GM18508 (cell line): ENCODE data around the gene CNOT8.
"Not testable (repeated sequence)": the region's sequence is repeated elsewhere in the genome, so short reads cannot be mapped to it uniquely, and the experiment has no call there.

Source experiments
- ATAC-seq: cut with Tn5 transposase; IDR thresholded peaks from one replicate; pipeline ENCODE4 v1.9.1; 2021; ENCODE audit warnings: moderate number of reproducible peaks; ENCODE audit not compliant: insufficient read depth, unreplicated experiment

CNOT8 gene

GRCh38 chr5:154858297-154858971, at the start of gene CNOT8:
TSS of gene CNOT8 (plus strand) at chr5:154858627. CDS start at chr5:154863279, 4,652 bp downstream.
- ATAC-seq, result peak; percentile 59

DNA sequence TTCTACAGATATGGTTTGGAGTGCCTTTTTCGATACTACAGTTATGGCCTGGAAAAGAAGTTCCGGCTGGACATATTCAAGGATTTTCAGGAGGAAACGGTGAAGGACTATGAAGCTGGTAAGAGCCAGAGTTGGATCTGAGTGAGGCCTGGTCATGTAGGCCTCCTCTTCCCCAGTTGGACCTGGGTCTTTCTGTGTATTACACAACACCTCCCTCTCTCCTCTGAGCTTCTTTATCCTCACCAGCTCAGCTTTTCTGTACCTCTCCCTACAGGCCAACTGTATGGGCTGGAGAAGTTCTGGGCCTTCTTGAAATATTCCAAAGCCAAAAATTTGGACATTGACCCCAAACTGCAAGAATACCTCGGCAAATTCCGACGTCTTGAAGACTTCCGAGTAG, 47.2 kb upstream of the CNOT8 start:
- ATAC-seq, result no peak

DNA sequence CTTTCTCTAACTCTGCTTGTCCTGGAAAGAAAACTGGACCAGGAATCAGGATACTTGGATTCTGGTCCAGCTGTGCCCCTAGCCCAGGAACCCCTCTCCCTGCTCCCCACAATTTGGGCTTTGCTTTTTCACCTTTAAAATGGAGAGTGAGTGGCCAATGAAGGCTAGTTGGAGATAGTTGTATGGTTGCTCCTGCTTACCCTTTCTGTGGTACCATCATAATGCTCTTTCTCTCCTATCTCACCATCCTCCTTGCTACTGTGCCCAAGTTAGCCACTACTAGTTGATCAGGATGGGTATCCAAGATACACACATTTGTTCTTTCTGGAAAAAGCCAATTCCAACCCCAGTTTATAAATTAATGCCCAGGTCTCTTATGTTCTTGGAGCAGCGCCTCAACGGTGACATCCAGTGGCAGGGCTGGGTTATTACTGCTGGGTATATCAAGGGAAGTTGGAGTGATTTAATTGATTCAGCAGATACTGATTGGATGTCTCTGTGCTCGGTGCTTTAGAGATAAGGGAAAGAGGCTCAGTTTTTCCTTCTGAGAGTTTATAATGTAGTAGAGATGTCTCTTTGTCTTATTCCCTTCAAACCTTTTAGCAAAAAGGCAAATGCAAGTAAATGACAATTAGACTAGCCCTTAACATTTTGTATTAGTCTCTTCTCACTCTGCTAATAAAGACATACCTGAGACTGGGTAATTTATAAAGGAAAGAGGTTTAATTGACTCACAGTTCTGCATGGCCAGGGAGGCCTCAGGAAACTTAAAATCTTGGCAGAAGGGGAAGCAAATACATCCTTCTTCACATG, 46.6 kb upstream of the CNOT8 start:
- ATAC-seq, result peak; percentile 56

DNA sequence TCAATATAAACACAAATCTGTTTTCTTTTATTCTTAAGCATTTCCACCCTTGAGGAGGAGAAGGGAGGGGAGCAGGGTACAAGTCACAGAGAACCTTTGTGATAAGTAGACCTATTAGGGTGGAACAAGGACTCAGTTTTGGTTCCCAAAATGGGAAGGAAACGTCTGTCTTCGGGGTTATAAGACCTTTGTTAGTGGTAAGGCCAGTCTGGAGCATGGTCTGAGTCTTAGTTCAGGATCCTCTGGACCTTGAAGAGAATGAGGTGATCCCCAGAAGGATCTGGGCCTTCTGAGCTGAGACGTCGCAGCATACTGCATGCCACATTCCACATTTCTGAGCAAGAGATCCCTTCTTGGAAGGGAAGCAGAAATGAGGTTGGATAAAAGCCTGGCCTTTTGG, 45.3 kb upstream of the CNOT8 start:
- ATAC-seq, result no peak

DNA sequence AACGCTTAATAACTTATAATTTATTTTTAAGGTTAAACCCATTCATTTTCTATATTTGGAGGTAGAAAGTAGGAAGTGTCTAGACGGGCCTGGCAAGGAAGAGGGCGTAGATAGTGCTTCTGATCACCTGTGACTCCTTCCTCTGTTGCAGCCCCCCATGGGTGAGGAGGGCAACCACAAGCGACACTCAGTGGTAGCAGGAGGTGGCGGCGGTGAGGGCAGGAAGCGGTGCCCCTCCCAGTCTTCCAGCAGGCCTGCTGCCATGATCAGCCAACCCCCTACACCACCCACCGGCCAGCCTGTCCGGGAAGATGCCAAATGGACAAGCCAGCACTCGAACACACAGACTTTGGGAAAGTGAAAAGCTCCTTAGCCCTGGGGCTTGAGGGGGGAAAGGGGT, 44.7 kb upstream of the CNOT8 start:
- ATAC-seq, result no peak

GRCh38 chr5:154815025-154815424, 43.4 kb upstream of the CNOT8 start:
- no peak for ATAC-seq

DNA sequence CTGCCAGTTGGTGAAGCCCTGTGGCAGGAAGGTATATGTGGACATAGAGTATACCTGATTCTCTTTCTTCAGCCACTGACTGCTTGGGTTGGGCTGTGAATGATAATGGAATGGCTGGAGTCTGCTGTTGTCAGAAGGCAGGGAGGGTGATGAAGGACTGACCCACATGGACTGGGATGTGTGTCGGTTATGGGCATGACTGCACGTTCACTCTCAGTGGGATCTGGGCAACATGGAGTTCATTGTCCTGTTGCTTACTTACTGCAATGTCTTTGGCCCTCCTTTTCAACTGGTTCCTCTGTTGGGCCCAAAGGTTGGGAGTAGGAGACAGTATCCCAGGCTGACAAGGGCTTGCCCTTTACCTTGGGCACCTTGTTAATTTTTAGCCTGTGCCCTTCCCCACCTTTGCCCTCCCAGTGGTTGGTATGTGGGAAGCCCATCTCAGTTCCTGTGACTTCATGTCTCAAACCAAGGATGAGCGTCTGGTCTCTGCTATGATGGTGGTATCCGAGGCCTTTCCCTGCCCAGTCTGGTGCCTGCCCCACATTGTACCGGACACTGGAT, 42.7 kb upstream of the CNOT8 start:
- no peak for ATAC-seq

DNA sequence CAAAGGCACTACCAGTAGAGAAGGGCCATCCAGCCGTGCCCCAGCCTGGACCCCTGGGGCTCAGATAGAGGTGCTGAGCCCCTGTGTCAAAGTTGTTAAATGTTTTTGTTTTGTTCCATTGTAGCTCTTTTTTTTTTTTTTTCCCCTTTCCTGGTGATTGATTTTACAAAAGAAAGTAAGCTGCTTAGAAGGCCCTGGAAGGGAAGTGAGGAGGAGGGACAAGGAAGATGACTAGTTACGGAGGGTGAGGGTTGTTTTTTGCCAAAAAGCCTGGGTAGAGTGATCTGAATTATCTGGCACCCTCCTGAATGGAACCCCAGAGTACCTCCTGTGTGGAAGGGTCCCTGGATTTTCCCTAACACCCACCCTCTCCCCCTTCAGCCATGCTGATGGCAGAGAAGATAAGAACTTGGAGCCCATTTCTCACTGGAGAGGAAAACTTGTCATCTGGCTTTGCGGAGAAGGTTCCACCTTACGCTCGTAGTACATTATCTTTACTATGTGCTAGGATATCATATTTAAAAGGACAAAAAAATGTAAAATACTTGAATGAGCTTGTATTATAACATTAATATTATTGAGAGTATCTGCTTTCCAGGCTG, 41.4 kb upstream of the CNOT8 start:
- ATAC-seq, result no peak

- ATAC-seq, result no peak
Observed at GRCh38 chr5:154817815-154818214, 40.6 kb upstream of the CNOT8 start.

DNA sequence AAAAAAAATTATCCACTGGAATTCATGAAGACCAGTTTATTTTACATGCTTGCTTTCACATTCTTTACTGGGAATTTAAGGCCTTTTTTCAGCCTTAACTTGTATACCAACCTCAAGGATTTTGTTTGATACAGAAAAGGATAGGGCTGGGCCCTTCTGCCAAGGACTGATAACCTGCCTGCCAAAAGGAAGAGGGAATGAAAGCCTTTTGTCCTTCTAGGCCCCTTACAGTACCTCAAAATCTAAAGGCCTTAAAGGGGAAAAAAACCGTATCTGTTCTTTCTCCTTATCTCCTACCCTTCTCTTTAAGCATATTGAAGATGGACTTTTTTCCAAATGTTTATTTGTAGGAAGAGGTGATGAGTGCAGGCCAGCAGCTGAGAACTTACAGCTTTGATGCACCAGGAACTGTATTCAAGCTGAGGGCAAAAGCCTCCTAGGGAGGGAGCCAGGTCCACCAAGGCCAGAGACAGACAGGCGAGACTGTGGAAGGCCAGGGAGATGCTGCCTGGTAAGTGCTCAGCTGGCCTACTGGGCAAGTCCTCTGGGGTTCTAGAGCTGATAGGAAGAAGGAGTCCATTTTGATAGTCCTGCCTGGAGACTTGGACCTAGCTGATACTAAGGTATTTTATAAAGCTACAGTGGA, 39.8 kb upstream of the CNOT8 start:
- no peak for ATAC-seq

DNA sequence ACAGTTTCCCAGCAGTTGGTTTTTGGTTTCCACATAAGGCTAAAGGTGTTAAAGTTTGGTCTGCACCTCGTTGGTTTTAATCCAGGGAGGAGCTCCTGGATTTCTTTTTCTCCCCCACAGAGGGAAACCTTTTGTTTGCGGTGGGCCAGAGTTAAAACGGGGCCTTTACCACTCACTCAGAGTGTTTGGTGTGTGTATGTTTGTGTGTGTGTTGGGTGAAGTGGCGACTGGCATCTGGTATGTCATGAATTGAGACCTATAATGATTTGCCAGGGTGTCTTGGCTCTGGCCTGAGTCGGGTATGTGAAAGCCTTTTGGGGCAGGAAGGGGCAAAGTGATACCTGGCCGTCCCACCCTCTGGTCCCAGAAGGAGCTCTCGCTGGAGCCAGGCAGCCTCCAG, 38.9 kb upstream of the CNOT8 start:
- ATAC-seq, result no peak

DNA sequence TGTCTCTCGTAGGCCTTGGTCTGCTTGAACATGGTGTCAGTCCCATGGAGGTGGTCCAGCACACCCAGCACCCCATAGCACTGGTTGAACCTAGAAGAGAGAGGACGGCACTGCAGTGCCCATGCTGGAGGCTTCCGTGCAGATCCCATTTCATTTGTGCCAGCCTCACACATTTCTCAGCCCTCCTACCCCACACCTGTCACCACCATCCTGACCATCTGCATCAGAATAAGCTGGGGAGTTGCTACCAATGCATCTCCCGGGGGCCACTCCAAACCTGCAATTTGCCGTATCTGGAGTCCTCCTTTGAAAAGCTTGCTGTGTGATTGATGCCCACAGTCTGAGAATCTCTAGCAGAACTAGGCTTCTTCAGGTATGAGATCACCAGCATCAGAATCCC, 38.0 kb upstream of the CNOT8 start:
- no peak for ATAC-seq

DNA sequence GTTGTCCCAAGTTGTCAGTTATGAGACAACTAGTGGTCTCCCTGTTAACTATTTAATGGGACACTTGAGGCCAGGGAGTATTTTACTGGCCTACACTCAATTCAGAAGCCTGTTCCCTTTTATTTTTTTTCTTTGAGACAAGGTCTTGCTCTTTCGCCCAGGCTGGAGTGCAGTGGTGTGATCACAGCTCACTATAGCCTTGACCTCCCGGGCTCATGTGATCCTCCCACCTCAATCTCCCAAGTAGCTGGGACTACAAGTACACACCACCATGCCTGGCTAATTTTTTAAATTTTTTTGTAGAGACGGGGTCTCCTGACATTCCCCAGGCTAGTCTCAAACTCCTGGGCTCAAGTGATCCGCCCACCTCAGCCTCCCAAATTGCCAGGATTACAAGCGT, 35.5 kb upstream of the CNOT8 start:
- not testable (repeated sequence) for ATAC-seq

GRCh38 chr5:154823605-154824004, 34.8 kb upstream of the CNOT8 start:
- no peak for ATAC-seq

GRCh38 chr5:154824070-154824469, 34.4 kb upstream of the CNOT8 start:
- ATAC-seq, result no peak

DNA sequence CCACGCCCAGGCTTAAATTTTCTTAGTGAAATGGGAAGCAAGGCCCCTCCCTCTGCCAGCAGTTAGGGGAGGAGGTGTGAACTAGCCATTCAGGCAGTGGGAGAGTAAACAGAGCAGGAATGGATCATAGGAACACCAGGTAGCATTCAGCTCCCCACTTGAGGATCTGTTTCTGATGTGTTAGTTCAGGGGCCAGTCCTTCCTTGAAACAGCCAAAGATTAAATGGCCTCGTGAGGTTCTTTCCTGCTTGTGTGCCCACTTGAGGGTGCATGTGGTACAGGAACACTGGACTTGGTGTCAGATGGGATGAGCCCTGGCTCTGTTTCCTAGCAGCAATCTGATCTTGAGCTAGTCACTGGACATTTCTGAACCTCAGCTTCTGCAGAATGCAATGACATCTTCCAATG, 29.2 kb upstream of the CNOT8 start:
- ATAC-seq, result no peak

DNA sequence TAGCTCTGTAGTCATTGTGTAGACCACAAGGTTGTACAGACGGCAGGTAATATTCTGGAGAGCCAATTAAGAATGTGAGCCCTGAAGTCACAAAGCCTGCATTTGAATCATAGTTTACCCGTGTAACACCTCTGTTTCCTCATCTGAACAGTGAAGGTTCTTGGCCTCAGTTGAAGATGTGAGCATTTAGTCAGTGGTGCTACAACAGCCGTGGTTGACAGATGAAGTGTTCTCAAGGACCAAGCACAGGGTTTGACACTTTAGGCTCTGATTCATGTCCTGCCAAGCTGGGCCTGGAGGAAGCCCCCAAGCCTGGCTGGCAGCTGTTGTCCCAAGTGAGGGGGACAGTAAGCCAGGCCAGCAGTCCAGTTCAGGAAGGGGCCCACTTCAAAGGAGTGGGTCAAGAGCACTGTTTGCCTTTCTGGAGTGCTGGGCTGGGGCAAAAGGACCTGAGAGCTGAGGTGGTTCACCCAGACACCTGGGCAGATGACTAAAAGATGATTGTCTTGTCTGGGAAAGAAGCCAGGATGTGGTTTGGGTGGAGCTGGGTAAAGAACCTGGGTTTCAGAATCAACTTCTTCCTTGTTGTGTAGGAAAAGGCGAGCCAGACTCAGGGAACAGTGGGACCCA, 28.7 kb upstream of the CNOT8 start:
- ATAC-seq, result no peak

GRCh38 chr5:154830219-154830595, 28.2 kb upstream of the CNOT8 start:
- ATAC-seq, result no peak

DNA sequence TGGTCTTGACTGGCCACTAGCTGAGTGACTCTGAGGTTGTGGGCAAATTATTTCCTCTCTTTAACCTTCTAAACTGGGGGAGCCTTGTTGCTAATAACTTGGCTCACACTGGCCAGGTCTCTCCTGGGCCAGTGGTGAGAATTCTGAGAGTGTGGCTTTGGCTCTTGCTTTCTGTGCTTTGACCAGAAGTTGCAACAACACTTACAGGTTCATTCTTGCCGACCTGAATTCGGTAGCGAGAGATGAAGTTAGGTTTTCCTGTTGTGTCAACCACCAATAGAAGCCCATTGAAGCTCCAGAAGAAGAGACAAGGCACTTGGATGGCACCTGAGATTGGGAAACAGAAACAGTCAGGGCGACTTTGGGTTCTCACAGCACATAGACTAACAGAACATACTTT, 27.8 kb upstream of the CNOT8 start:
- no peak for ATAC-seq

GRCh38 chr5:154831451-154831850, 27.0 kb upstream of the CNOT8 start:
- no peak for ATAC-seq
